Epithelial cell of prostate (primary cell): ENCODE measurements around the gene GUCA1A.
"Not testable (repeated sequence)": the region's sequence is repeated elsewhere in the genome, so short reads cannot be mapped to it uniquely, and the experiment has no call there.

Experiments used
- DNase-seq: peaks from one replicate; pipeline ENCODE4 v3.0.0-alpha.2; 2011; ENCODE audit warnings: low read depth, low spot score
- H3K27ac ChIP-seq: fragments of 450-650 bp; 2 replicates; pipeline ENCODE4 v1.5.1; 2017; ENCODE audit warnings: mild to moderate bottlenecking

GUCA1A gene

DNA sequence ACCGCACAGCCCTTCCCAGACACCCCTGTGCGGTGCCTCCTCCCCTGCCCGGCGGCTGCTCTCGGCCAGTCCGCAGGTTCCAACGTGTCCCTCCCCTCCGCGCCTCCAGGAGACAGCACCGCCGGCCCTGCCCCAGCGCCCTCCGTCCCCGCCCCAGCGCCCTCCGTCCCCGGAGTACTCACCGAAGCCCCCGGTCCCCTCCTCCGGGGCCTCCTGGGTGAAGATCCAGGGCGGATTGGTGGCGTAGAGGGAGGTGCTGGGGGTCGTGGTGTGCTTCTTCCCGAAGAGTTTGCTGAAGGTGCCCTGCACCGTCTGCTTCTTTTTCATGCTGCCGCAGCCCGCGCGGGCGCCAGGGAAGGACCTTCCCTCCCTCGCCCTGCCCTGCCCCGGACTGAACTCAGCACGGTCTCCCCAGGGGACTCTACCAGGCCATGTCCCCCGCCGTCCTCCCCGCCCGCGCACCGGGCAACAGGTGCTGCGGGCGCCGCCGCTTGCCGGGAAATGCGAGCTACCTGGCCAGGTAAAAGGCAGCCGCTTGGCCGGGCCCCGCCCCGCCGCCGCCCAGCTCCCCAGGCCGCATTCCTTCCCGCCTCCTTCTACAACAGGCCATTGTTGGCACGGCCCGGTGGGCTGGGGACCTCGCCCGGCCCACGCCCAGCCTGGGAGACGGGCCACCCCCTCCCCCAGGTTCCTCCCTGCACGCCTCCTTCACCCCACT, 30.9 kb upstream of the GUCA1A start, which contains the start of gene C6orf132:
C6orf132 (minus strand) TSS at position 503 of the 718 bp plus-strand sequence; CDS start at position 327, 176 bp downstream.
- peak within 1 kb of the TSS; percentile 94 for H3K27ac ChIP-seq
- no peak for DNase-seq

DNA sequence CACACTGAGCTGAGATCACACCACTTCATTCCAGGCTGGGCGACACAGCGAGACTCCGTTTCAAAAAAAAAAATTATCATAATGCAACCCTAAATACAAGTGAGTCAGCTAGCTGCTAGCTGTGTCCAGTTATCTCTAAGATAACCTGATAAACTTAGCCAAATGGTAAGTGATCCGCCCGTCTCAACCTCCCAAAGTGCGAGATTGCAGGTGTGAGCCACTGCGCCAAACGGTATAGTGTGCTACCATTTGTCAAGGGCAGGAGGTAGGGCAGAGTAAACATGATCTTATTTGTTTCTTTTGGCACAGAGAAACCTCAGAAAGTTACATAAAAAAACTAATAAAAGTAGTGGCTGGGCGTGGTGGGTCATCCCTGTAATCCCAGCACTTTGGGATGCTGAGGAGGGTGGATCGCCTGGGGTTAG, 26.0 kb upstream of the GUCA1A start:
- H3K27ac ChIP-seq = no peak overlapping the region
- DNase-seq = no peak

DNA sequence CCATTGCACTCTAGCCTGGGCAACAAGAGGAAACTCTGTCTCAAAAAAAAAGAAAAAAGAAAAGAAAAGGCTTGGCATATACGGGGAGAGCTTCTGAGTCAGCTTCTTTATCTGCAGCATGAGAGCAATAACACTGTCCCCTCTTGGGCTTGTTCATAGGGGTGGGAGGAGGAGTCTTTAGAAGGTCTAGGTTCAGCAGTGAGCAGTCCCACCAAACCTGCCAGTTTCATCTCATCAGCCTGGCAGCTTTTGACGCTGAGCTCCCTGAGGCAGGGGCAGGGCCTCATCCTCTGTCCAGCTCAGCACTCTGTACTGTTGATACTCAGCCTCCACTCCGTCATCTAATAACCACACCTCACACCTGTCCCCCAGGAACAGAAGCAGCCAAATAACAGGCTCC, 25.1 kb upstream of the GUCA1A start:
- H3K27ac ChIP-seq = no peak overlapping the region
- no peak for DNase-seq

DNA sequence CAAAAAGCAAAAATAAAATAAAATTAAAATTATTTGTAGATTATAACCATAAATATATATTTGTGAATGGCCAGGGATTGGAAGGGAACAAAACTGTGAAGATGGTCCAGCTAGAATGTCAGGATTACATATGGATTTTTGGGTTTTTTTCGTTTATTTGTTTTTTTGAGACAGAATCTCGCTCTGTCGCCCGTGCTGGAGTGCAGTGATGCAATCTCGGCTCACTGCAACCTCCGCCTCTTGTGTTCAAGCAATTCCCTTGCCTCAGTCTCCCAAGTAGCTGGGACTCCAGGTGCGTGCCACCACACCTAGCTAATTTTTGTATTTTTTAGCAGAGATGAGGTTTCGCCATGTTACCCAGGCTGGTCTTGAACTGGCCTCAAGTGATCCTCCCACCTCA, 22.9 kb upstream of the GUCA1A start:
- no peak for DNase-seq
- no peak overlapping the region for H3K27ac ChIP-seq

DNA sequence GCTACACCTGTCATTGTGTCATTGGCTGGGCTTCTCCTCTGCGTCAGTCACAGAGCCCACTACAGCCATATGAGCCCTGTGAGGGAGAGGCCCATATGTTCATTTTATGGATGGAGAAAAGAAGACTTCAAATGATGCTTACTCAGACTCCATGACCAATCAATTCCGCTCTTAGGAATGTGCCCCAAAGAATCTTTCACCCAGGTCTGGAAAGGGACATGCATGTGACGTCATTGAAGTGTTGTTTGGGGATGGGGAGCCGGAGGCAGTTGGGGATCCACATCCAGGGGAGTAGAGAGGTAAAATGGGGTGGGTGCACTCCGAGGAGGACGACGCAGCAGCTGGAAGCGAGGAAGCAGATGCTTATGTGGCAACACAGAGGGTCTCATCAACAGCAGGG, 21.1 kb upstream of the GUCA1A start:
- no peak for DNase-seq
- H3K27ac ChIP-seq = no peak overlapping the region

DNA sequence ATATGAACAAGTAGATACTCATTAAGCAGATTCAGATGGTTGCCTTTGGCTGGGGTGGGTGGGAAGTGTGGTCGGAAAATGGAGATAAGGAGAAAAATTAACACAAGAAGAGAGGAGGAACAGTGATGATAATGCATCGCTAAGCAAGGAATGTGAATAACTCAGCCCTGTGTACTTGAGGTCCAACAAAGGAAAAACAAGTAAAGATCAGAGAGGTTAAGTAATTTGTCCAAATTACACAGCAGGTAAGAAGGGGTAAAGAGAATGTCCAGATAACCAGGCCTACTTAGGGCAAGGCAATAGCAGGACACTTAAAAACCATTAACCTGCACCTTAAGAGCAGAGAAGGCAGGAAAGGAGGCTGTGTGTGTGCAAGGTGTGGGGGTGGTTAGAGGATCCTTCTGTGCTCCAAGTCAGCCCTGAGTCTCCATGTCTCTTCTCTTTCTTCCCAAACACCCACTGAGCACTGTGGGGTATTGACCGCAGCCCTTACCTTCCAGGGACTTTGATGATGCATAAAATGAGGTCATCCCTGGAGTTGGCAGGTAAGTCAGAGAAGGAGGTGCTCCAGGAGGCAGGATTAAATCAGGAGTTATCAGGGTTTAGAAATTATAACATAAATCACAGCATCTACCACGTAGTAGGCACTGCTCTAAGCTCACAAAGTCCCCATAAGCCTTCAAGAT, 20.5 kb upstream of the GUCA1A start:
- DNase-seq, H3K27ac ChIP-seq: not testable (repeated sequence)

DNA sequence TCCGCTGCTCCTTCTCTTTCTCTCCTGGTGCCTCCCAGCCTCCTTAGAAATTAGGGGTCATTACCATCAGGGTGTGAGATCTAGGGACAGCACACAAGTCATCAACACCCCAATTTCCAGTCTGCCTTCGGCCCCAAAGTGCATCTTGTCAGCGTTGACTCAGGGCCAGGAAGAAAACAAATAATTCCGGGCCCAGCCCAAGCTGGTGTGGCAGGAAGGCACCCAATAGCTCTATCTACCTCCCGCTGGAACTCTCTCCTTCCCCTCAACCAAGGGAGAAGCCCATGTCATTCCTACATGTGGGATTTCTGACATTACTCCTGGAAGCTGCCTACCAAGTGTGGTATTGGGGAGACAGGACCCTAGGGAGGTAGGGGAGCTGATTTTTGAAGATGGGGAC, 19.2 kb upstream of the GUCA1A start:
- DNase-seq = no peak
- no peak overlapping the region for H3K27ac ChIP-seq

DNA sequence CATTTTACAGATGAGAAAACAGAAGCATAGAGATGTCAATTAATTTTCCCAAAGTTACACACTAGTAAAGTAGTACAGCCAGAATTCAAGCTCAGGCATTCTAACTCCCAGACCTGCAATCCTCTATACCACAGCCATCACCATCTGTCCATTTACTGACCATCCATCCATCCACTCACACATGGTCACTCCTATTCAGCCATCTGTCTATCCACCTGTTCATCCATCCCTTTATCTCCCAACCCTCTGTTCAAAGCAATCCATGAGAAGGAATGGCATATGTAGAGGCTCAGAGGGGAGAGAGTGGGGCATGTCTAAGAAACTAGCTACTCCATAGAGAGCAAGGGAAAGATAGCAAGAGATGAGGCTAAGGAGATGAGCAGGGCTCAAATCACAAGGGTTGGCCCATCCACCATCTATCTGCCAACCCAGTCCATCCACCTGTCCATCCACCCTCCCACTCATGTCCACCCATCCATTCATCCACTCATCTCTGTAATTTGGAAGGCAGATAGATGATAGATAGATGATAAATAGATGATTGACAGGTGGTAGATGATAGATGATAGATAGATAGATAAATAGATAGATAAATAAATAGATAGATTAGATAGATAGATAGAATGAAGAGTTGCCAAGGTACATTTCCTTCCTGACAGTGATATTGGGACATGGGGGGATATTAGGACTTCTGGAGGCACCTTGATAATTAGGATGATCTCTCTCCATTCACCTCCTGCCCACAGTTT, 18.5 kb upstream of the GUCA1A start:
- no peak overlapping the region for H3K27ac ChIP-seq
- DNase-seq = no peak

DNA sequence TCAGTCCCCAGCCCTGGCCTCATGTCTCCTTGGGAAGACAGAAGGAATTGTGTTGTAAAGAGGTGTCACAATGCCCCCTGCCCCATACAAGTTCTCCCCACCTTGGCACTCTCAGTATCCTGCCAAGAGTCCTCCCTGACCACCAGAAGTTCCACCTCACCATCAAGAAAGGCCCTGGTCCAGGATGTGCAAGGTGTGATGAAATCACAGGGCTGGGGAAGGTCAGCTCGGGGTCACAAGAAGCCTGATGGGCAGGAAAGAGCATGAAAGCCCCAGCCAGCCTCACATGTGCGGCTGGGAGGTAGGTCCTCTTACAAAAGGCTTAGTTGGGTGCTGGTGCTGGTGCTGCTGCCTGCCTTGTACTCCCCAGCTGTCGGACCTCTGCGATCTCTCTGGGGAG, 17.9 kb upstream of the GUCA1A start:
- H3K27ac ChIP-seq = no peak overlapping the region
- DNase-seq = no peak

DNA sequence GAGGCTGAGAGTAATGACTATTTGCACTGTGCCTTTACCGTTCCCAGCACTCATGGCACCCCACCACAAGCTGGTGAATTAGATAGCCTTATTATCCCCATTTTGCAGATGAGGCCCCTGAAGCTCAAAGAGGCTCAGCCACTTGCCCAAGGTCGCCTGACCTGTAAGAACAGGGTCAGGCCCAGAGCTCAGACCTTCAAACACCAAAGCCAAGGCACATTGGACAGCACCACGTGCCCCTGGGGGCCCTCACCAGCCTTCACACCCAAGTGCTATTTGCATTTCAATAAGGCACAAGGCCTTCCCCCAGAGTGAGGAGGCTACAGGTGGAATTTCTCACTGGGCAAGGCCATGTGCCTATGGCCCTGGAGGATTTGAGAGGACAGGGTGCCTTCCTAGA, 16.5 kb upstream of the GUCA1A start:
- H3K27ac ChIP-seq = no peak overlapping the region
- DNase-seq = no peak

DNA sequence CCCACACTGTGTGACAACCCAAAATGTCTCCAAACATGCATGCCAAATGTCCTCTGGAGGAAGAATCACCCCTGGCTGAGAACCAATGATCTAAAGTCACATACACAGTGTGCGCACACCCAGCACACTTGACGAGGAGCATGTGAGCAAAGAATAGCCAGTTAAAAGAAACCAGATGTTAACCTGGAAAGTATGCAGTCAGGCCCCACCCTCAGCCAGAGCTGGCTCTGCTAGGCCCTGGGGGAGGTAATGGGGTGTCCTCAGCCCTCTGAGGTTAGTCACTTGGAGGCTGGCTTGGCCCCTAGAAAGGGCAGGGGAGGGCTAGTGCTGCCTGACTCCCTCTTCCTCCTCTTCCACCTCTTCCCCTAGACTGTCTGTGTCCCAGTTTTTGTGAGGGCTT, 15.2 kb upstream of the GUCA1A start:
- DNase-seq = no peak
- H3K27ac ChIP-seq = peak overlapping the region; percentile 11

DNA sequence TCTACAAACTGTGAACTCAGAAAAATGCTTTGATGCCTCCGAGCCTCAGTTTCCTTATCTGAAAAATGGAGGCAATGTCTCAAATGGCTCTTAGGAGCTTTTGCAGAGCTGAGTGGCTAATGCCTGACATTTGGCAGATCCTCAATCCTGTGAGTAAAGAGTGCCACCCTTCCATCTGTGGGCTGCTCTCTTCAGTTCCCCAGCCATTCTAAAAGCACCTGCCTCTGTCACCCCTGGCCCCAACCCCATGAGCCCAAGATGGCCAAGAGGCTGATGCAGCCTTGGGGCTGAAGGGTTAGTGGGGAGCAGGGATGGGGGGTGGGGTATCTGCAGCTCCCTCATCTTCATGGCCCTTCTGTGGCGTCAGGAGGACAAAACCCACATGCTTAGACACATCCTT, 14.5 kb upstream of the GUCA1A start:
- peak overlapping the region; percentile 11 for H3K27ac ChIP-seq
- no peak for DNase-seq

DNA sequence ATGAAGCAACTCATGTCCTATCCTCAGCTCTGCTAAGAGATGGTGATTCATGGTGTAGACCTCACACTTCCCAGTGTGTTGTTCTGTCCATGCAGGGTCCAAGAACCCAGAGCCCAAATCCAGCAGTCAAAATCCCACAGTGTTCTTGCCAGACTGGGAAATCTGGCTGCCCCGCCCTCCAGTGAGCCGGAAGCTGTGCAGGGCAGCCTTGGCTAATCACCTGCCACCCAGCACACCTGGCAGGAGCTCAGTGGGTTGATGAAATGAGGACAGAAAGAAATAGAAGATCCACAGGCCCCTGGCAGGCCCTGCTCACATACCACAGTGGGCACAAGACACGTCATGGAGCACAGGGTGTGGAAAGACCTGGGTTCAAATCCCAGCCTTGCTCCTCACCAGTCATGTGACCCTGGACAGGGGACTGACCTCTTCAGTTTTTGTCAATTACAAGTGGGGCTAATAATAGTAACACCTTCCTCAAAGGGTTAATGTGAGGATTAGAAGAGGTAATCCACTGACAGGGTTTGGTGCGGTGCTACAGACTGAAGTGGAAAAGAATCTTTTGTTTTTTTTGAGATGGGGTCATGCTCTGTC, 13.6 kb upstream of the GUCA1A start:
- peak overlapping the region; percentile 11 for H3K27ac ChIP-seq
- no peak for DNase-seq

DNA sequence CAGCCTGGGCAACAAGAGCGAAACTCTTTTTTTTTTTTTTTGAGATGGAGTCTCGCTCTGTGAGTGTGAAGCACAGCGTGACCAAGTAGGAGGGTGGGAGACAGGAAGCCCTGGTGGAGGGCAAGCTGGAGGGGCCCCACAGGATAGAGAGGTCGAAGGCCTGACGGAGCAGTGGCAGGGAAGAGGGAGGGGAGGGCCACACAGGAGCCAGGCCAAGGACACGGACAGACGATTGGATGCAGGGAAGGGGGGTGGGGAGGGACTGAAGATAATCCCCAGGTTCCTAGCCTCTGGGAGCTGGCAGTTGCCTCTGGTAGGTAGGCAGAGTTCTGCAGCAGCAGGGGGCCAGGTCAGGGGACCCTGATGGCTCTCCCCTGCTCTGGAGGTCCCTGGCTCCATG, 10.8 kb upstream of the GUCA1A start:
- H3K27ac ChIP-seq = no peak overlapping the region
- DNase-seq = no peak

DNA sequence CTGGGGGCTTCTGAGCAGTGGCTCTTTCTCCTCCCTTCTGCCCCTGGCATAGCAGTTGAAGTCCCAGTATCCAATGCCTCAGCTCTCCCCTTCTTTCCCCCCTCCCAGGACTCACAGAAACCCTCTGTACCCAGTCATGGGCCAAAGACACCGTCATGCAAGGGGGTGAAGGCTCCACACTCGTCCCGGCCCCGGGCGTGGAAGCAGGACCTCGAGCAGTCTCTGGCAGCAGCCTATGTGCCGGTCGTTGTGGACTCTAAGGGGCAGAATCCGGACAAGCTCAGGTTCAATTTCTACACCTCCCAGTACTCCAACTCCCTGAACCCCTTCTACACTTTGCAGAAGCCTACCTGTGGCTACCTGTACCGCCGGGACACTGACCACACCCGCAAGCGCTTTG, 10.4 kb upstream of the GUCA1A start:
- H3K27ac ChIP-seq = no peak overlapping the region
- no peak for DNase-seq

DNA sequence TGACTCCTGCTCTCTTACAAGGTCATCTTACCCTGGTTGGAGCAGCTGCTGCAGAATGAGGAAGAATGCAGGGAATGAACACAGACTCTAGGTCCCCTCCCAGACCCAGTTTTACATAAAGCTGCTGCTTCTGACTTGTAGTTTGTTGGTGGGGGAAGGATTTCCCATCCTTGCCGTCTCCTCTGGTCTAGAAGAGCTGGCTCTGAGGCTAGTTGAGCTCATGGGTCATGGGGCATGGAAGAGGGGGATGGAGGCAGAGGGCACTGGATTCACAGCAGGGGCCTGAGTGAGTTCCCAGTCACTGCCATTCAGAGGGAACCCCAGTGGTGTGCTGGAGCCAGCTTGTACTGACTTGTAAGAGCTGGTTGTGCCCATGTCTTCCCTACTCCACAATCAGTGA, 9.2 kb upstream of the GUCA1A start:
- DNase-seq = no peak
- no peak overlapping the region for H3K27ac ChIP-seq

DNA sequence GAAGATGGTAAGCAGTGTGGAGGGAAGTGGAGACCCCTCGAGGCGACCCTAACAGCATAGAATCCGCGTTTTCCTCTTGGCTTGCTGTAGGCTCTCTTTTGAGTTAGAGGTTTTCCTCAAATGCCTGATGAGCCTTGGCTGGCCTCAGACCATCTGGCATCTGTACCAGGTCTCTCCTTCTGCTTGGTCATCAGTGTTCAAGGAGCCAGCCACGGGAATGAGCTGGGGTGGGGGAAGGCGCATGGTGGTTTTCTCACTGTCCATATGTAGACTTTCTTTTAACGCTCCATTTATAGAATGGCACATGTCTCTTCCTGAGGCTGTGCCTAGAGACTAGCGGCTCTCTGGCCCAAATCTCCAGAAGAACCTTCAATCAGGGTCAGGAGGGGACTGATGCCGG, 8.1 kb upstream of the GUCA1A start:
- no peak for DNase-seq
- no peak overlapping the region for H3K27ac ChIP-seq

DNA sequence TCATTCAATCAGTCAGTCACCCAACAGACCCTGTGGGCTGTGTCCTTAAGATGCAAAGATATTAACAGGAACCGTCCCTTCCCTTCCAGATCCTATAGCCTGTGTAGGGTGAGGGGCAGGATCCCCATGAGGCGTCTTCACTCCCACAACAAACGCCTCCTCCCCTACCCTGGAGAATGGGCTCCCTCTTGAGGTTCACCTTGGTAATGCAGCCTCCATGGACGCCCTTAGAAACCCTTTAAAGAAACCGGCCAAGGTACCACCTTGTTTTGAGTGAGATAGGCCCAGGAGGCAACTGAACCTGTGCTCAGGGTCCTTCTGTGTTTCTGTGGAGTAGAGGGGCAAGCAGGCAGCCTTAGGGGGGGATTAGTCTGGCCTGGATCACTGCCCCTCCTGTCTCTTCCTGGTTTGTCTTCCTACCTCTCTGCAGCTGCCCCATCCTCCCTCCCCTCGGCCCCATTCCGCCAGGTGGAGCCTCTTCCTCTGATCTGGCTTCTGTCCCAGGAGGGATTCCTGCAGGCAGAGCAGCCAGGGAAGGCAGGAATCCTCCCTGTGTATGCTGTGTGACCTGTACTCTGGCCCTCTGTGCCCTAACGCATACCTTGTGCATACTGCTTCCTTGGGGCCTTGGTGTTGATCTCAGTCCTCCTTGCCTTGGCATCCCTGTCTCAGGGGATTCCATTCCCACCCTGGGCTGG, 6.6 kb upstream of the GUCA1A start:
- H3K27ac ChIP-seq = no peak overlapping the region

DNA sequence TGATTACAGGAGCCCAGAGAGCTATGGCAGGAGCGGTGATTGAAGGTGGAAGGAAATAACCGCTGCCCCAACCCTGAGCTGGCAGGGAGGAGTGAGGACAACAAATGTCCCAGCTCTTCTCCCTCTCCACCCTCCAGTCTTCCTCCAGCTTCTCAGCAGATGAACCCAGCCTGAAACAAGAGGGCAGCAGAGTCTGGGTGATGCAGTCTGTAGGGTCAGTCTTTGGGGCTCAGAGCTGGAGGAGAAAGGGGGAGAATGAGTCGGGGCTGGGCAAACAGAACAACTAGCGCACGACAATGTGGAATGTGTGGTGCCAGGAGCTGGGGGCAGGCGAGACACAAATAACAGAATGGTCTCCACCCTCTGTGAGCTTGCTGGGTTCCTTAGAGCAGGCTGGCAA, 4.5 kb upstream of the GUCA1A start:
- DNase-seq = no peak
- H3K27ac ChIP-seq = no peak overlapping the region

More for the DNA sequence above, 6.6 kb upstream of the GUCA1A start:
- DNase-seq = peak; percentile 26

DNA sequence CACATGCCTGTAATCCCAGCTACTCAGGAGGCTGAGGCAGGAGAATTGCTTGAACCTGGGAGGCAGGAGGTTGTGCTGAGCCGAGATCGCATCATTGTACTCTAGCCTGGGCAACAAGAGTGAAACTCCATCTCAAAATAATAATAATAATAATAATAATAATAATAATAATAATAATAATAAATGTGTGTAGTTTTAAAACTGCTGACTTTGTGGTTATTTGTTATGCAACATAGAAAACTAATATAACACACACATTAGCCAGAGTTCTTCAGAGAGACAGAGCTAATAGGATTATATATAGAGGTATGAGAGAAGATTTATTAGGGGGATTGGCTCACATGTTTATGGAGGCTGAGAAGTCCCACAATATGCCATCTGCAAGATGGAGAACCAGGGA, 3.4 kb upstream of the GUCA1A start:
- not testable (repeated sequence) for DNase-seq, H3K27ac ChIP-seq
